Uterus (tissue), 4 donors: ENCODE data around the gene DNM3. TPM values are rescaled to one million over a fixed set of nuclear protein-coding genes. Genes with fewer than 3 reads are reported as not detected.

ENCODE experiments used
- DNase-seq, 2 donors: peaks; one replicate each; pipeline ENCODE4 v3.0.0-alpha.2; 2019 to 2020
- H3K27ac ChIP-seq, 2 donors: fragments of 200-600 bp; sonication (generic); 1 replicate in 1 of 2; 2 replicates in 1 of 2; pipeline ENCODE4 v1.5.1; 2016 to 2018
- H3K27me3 ChIP-seq, 2 donors: fragments of 200-600 bp; sonication (generic); one replicate each; pipeline ENCODE4 v1.5.1; 2018 to 2019; ENCODE audit warnings: control low read depth in 1 of 2
- H3K36me3 ChIP-seq, 2 donors: fragments of 200-600 bp; sonication (generic); one replicate each; pipeline ENCODE4 v1.5.1; 2019; ENCODE audit warnings: control low read depth in 1 of 2
- H3K4me1 ChIP-seq, 2 donors: fragments of 200-600 bp; sonication (generic); one replicate each; pipeline ENCODE4 v1.5.1; 2018 to 2019; ENCODE audit warnings: control low read depth in 1 of 2
- H3K4me3 ChIP-seq, 2 donors: fragments of 200-600 bp; sonication (generic); 1 replicate in 1 of 2; 2 replicates in 1 of 2; pipeline ENCODE4 v1.5.1; 2018 to 2019; ENCODE audit warnings: mild to moderate bottlenecking in 1 of 2
- H3K9me3 ChIP-seq, 2 donors: fragments of 200-600 bp; sonication (generic); one replicate each; pipeline ENCODE4 v1.5.1; 2019; ENCODE audit warnings: control low read depth in 1 of 2
- CTCF ChIP-seq, 4 experiments: fragments of 200-600 bp in 2 of 4; fragments of 450-650 bp in 2 of 4; sonication (generic) in 2 of 4; IDR thresholded peaks; one replicate each; pipeline ENCODE4 v1.5.1; 2016 to 2019; ENCODE audit warnings: antibody characterized with exemption in 4 of 4, mild to moderate bottlenecking in 2 of 4, moderate library complexity in 1 of 4
- POLR2A ChIP-seq, 2 donors: fragments of 450-650 bp; IDR thresholded peaks; one replicate each; pipeline ENCODE4 v1.6.1; 2016; ENCODE audit warnings: antibody characterized with exemption in 2 of 2, mild to moderate bottlenecking in 1 of 2, moderate library complexity in 1 of 2
- intact Hi-C: fragments of 100-400 bp; cut with DNase I; formaldehyde crosslinking; loops from one replicate; pipeline ENCODE4 v1.15.1; 2023; ENCODE audit warnings: low total_unique reads
- total RNA-seq, 4 donors: library from RNA; depleted of rRNA in 3 of 4; stranded (reverse); fragments of >200 nt in 3 of 4; gene quantifications; one replicate each; pipeline versions ENCODE4 v1.1.0 to v1.2.4, GENCODE V29; 2014 to 2023
- donor health status: DM: yes; HTN: yes; CAD: no.

The DNM3 gene
- total RNA-seq, 4 donors from 2014 or later, result 4.7 to 49.2 (median 14.6) TPM

GRCh38 chr1:172417557-172417956 lies 576.3 kb downstream of the DNM3 start:
- no peak for DNase-seq
- Histone ChIP-seq H3K9me3 (no peaks in the 10 kb centered on the region), H3K27ac (no peak overlapping the region), H3K27me3 (no peaks in the 10 kb centered on the region), H3K4me1 (no peaks in the 10 kb centered on the region), H3K4me3 (no peak overlapping the region), H3K36me3 (no peaks in the 10 kb centered on the region)
- TF ChIP-seq POLR2A (IDR thresholded peaks at IDR 0.05) (no peak), CTCF (IDR thresholded peaks at IDR 0.05) (no peak)
- intact Hi-C loops, result no loop called here

- H3K4me3 ChIP-seq, result no peak within 1 kb of the TSS
- DNase-seq, result no peak
- H3K4me1 ChIP-seq, result no peaks in the 10 kb centered on the region
- H3K27ac ChIP-seq, result no peak within 1 kb of the TSS
- intact Hi-C loops, result no loop called here
- no peaks in the 10 kb centered on the region for H3K27me3 ChIP-seq
- TF ChIP-seq POLR2A (IDR thresholded peaks at IDR 0.05), result no peak
- TF ChIP-seq CTCF (IDR thresholded peaks at IDR 0.05), result no peak
- H3K36me3 ChIP-seq, result no peaks in the 10 kb centered on the region
- no peaks in the 10 kb centered on the region for H3K9me3 ChIP-seq
These were observed 579.1 kb downstream of the DNM3 start, which contains the start of gene C1orf105 for GRCh38 chr1:172420385-172420784. Gene C1orf105 (plus strand): TSS chr1:172420685. CDS start chr1:172420886, 201 bp downstream.

- Histone ChIP-seq H3K4me3 (no peak overlapping the region), H3K27me3 (no peaks in the 10 kb centered on the region), H3K36me3 (no peaks in the 10 kb centered on the region), H3K27ac (no peak overlapping the region), H3K4me1 (no peaks in the 10 kb centered on the region), H3K9me3 (no peaks in the 10 kb centered on the region)
- TF ChIP-seq CTCF (IDR thresholded peaks at IDR 0.05) (no peak), POLR2A (IDR thresholded peaks at IDR 0.05) (no peak)
- DNase-seq, result no peak
- intact Hi-C loops, result no loop called here
These were observed 580.8 kb downstream of the DNM3 start for GRCh38 chr1:172421974-172422604.

GRCh38 chr1:172423336-172423735 lies 582.0 kb downstream of the DNM3 start:
- intact Hi-C loops, result no loop called here

More at GRCh38 chr1:172423336-172423735, 582.0 kb downstream of the DNM3 start:
- DNase-seq, result no peak
- Histone ChIP-seq H3K9me3 (no peaks in the 10 kb centered on the region), H3K36me3 (no peaks in the 10 kb centered on the region), H3K4me1 (no peaks in the 10 kb centered on the region), H3K27ac (no peak overlapping the region), H3K4me3 (no peak overlapping the region), H3K27me3 (no peaks in the 10 kb centered on the region)
- TF ChIP-seq POLR2A (IDR thresholded peaks at IDR 0.05) (no peak), CTCF (IDR thresholded peaks at IDR 0.05) (no peak)
